Measurements from ENCODE around the gene FLRT2. TPM values are rescaled to one million over a fixed set of nuclear protein-coding genes. Genes with fewer than 3 reads are reported as not detected.

Gene FLRT2
- total RNA-seq, 4 donors from 2014 or later: 2.1 to 72.4 (median 9.6) TPM

DNA sequence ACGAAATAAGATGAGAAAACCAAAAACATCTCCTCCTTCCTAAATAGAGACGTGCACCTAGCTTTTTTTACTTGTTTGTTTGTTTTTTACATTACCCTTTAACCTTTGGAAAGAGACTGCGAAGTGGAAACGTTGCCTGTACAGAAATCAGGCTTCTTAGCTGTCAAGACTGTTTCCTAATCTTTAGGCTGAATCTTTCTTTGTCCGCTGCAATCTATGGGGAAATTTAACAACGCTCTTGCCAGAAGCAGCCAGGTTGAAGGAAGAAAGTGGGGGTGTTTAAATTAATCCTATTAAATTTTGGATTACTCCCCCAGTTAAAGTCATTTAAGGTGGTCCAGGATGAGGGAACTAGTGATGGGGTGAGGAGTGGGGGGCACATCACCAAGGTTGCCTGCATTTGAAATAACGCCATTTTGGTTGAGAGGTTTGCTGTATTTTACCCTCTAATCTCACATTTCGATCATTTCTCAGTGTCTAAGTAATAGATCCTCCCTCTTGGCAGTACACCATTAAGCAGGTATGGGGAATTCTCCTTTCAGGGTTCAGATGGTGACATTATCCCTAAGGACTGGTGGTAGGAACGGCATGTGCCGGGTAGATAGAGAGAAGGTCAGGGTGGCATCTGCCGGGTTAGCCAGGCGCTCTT, 2.6 kb downstream of the FLRT2 start:
- no peak for DNase-seq
- H3K36me3 ChIP-seq: no peaks in the 10 kb centered on the region
- H3K27me3 ChIP-seq: no peaks in the 10 kb centered on the region
- intact Hi-C loops (cut with DNase I; ENCODE audit: low total_unique reads): no loop called here
- peak overlapping the region; percentile 67 to 75 for H3K27ac ChIP-seq
- H3K4me3 ChIP-seq: peak overlapping the region; percentile 57 to 83
- no peaks in the 10 kb centered on the region for H3K9me3 ChIP-seq
- no peak for TF ChIP-seq POLR2A (IDR thresholded peaks at IDR 0.05)
- TF ChIP-seq, protein P1, sequence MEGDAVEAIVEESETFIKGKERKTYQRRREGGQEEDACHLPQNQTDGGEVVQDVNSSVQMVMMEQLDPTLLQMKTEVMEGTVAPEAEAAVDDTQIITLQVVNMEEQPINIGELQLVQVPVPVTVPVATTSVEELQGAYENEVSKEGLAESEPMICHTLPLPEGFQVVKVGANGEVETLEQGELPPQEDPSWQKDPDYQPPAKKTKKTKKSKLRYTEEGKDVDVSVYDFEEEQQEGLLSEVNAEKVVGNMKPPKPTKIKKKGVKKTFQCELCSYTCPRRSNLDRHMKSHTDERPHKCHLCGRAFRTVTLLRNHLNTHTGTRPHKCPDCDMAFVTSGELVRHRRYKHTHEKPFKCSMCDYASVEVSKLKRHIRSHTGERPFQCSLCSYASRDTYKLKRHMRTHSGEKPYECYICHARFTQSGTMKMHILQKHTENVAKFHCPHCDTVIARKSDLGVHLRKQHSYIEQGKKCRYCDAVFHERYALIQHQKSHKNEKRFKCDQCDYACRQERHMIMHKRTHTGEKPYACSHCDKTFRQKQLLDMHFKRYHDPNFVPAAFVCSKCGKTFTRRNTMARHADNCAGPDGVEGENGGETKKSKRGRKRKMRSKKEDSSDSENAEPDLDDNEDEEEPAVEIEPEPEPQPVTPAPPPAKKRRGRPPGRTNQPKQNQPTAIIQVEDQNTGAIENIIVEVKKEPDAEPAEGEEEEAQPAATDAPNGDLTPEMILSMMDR (IDR thresholded peaks at IDR 0.05): no peak
- H3K4me1 ChIP-seq: no peaks in the 10 kb centered on the region

DNA sequence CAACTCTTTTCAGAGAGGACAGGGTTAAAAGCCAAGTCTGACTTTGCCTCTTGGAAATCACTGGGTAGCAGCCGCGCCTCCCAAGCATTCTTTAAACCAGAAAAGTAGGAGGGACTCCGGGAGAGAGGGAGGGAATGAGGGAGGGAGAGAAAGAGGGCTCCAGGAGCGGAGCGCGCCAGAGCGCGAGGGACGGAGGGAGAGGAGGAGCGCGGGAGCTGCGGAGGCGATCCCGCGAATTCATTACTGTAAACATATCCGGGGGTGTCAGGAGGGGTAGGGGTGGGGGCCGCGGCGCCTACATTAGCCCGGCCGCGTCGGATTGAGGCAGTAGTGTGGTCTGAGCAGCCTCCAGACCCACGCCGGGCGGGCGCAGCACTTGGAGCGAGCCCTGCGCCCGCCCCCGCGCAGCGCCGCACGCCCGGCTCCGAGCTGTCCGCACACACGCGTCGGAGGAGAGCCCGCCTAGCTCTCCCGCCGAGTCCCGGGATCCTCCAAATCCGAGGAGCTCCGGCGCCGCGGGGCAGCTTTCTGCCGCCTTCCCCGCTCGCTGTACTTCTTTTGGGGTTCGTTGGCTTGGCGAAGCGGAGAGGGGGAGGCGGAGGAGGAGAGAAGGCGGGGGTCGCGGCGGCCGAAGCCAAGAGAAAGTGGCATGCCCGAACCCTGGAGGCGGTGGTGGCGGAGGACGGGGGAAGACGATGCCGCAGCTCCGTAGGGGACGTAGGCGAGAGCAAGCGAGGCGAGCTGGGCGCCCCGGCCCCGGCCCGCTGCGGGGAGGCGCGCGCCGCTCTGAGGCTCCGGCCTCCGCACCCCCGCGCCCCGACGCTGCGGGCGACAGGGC, 3.3 kb downstream of the FLRT2 start:
- TF ChIP-seq, protein P1 (IDR thresholded peaks at IDR 0.05): no peak
- peak; percentile 33 to 38 for TF ChIP-seq POLR2A (IDR thresholded peaks at IDR 0.05)

GRCh38 chr14:85533861-85534291, 3.9 kb downstream of the FLRT2 start:
- TF ChIP-seq POLR2A (IDR thresholded peaks at IDR 0.05): no peak
- TF ChIP-seq, protein P1 (IDR thresholded peaks at IDR 0.05): no peak
- no peaks in the 10 kb centered on the region for H3K9me3 ChIP-seq
- H3K36me3 ChIP-seq: no peaks in the 10 kb centered on the region
- DNase-seq: peak; percentile 15 to 18
- H3K4me3 ChIP-seq: peak overlapping the region; percentile 57 to 83
- H3K27me3 ChIP-seq: no peaks in the 10 kb centered on the region
- intact Hi-C loops (cut with DNase I; ENCODE audit: low total_unique reads): no loop called here
- H3K4me1 ChIP-seq: no peaks in the 10 kb centered on the region
- peak overlapping the region; percentile 67 to 71 for H3K27ac ChIP-seq

More for the DNA sequence above, 3.3 kb downstream of the FLRT2 start:
- Histone ChIP-seq H3K27ac (peak overlapping the region; percentile 67 to 75), H3K4me1 (no peaks in the 10 kb centered on the region), H3K4me3 (peak overlapping the region; percentile 57 to 83), H3K36me3 (no peaks in the 10 kb centered on the region), H3K9me3 (no peaks in the 10 kb centered on the region), H3K27me3 (no peaks in the 10 kb centered on the region)
- intact Hi-C loops (cut with DNase I; ENCODE audit: low total_unique reads): no loop called here
- peak; percentile 42 to 47 for DNase-seq

DNA sequence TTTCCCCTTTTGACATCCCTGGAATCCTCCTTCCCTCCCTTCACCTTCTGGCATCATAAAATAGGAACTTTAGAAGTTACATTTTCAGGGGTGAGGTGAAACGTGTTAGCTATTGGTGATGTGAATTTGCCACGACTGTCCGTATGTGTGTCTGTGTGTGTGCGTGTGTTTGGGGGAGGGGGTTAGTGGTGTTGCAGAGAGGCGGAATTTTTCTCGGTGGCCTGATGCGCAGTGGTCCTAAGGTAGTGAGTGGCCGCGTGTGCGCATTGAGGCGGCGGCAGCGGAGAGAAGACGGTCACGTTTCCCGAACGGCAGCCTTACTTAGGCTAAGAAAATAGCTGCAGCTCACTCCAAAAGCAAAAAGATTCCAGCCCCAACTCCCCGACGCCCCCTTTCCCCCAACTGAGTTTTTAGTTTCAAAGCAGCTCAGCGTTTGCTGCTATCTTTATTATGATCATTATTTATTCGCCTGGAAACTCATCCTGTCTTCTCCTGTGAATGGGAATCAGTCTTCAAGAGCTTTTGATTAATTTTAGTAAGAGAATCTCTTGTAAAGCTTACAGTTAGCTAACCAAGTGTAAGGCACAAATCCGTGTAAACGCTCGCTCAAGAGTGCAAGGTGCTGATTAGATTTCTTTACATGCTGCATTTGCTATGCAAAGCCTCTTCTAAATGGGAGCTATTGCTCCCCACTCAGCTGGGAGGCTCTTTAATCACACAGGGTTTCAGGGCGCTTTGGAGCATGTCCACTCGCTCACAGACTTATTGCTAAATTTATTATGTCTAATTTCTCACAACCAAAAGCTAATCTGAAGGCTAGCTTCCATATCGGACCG, 4.7 kb downstream of the FLRT2 start:
- no peaks in the 10 kb centered on the region for H3K27me3 ChIP-seq
- H3K9me3 ChIP-seq: no peaks in the 10 kb centered on the region
- intact Hi-C loops (cut with DNase I; ENCODE audit: low total_unique reads): no loop called here
- peak in 1 of 2 donors; percentile 16 for DNase-seq
- H3K4me3 ChIP-seq: peak overlapping the region; percentile 57 to 83
- H3K27ac ChIP-seq: peak overlapping the region; percentile 67 to 71
- H3K4me1 ChIP-seq: no peaks in the 10 kb centered on the region
- TF ChIP-seq POLR2A (IDR thresholded peaks at IDR 0.05): no peak
- H3K36me3 ChIP-seq: no peaks in the 10 kb centered on the region

DNA sequence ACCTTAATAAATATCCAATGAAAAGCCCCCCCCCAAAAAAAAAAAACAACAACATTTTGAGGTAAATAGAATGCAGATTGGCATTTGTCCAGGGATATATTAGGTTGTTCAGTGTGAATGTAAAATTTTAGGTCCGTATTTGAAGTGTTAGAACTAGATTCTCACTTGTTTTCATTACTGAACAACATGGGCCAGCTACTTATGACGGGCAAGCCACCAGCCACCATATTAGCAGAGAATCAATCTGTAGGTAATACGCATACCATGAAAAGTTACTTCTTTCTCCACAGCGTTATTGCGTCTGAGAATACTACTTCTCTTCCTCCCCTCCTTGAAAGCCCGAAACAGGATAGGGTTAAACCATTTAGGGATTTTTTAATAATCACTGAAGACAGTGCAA, 5.4 kb downstream of the FLRT2 start:
- no peaks in the 10 kb centered on the region for H3K4me1 ChIP-seq
- no peaks in the 10 kb centered on the region for H3K9me3 ChIP-seq
- DNase-seq: no peak
- TF ChIP-seq, protein P1 (IDR thresholded peaks at IDR 0.05): no peak
- TF ChIP-seq POLR2A (IDR thresholded peaks at IDR 0.05): no peak
- H3K27me3 ChIP-seq: no peaks in the 10 kb centered on the region
- H3K36me3 ChIP-seq: no peaks in the 10 kb centered on the region
- peak overlapping the region; percentile 58 to 71 for H3K27ac ChIP-seq
- H3K4me3 ChIP-seq: peak overlapping the region; percentile 57 to 83
- intact Hi-C loops (cut with DNase I; ENCODE audit: low total_unique reads): no loop called here
